Measurements from ENCODE around the gene MPZL2. TPM values are rescaled to one million over a fixed set of nuclear protein-coding genes. Genes with fewer than 3 reads are reported as not detected.

MPZL2 gene
- total and polyA plus RNA-seq, 2 of the 13 experiments (the other 11 are each of a cell fraction or from before 2014, with no cell fraction given) = 27.9 to 53.7 TPM

DNA sequence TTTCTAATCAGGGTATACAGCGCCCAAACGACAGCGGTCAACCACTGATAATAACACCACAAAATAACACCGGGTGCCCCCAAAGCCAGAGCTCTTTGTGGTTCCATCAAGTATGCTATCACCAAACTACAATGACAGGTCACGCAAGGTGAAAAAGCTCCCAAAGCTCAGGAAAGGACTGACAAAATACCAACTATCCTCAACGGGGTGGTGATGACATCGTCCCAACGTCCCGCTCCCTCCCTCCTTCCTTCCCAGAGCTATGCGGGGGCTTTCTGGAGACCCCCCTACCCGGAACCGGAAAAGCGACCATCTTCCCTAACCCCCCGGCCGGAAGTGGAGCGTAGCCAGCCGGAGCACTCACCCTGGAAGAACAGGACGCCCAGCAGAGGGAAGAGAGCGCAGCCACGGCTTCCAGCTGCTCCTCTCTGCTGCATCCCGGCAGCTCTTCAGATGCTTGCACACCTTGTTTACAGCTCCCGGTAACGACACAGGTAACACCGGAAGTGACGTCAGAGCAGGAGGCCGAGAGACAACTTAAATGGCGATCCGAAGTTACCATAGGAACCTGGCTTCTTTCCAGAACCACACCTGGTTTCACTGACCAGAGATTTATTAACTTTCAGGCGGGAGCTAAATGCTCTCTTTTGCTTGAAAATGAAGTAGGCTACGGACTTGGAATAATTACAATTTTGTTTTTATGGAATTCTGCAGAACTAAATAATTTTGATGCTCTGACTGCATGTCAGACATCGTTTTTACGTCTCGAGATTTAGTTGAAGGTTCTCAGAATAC, 12.0 kb downstream of the MPZL2 start, which contains the start of gene MPZL3 (continued):
- TF ChIP-seq ATAD3A (CRISPR knock-in tag; IDR thresholded peaks at IDR 0.05) (no peak), MAZ (IDR thresholded peaks at IDR 0.05; ENCODE audit: borderline replicate concordance, low read depth, low read length) (no peak), MAZ (CRISPR knock-in tag; IDR thresholded peaks at IDR 0.05; ENCODE audit: low read depth) (peak; percentile 73), HNRNPK (IDR thresholded peaks at IDR 0.05; ENCODE audit: low read depth, low read length, poor library complexity, severe bottlenecking) (no peak), EED (CRISPR knock-in tag; IDR thresholded peaks at IDR 0.05) (no peak; the same call in 1 of the 2 replicates), ZNF615 (CRISPR knock-in tag; IDR thresholded peaks at IDR 0.05; ENCODE audit: borderline replicate concordance) (0 out of 2 replicates have a peak, but pooled peaks have one; percentile 19), HNRNPL (IDR thresholded peaks at IDR 0.05; ENCODE audit: low read depth, low read length) (no peak), HOXA7 (CRISPR knock-in tag; IDR thresholded peaks at IDR 0.05) (no peak), MEF2D (CRISPR knock-in tag; IDR thresholded peaks at IDR 0.05) (peak; percentile 38; the same call in 1 of the 2 replicates), ATF1 (CRISPR knock-in tag; IDR thresholded peaks at IDR 0.05) (peak; percentile 95), RFX5 (IDR thresholded peaks at IDR 0.05; ENCODE audit: low read depth, low read length) (peak; percentile 70), KDM2A (CRISPR knock-in tag; IDR thresholded peaks at IDR 0.05; ENCODE audit: borderline replicate concordance, low read depth) (peak; percentile 86; the same call in 1 of the 2 replicates), RXRA (CRISPR knock-in tag; IDR thresholded peaks at IDR 0.05) (peak; percentile 48; the same call in 1 of the 2 replicates), NFKB2 (CRISPR knock-in tag; IDR thresholded peaks at IDR 0.05; ENCODE audit: borderline replicate concordance) (peak; percentile 73; the same call in 1 of the 2 replicates), ZFP36L2 (CRISPR knock-in tag; IDR thresholded peaks at IDR 0.05) (no peak), ZNF138 (CRISPR knock-in tag; IDR thresholded peaks at IDR 0.05; ENCODE audit: low read depth) (no peak), HDAC1 (CRISPR knock-in tag; IDR thresholded peaks at IDR 0.05) (peak; percentile 78), MEIS2 (CRISPR knock-in tag; IDR thresholded peaks at IDR 0.05) (0 out of 2 replicates have a peak, but pooled peaks have one; percentile 18), PAF1 (CRISPR knock-in tag; IDR thresholded peaks at IDR 0.05) (no peak), ARNT2 (CRISPR knock-in tag; IDR thresholded peaks at IDR 0.05; ENCODE audit: low read depth) (no peak), RBFOX2 (IDR thresholded peaks at IDR 0.05; ENCODE audit: low read depth, low read length) (peak; percentile 36; the same call in 1 of the 2 replicates), ZNF234 (CRISPR knock-in tag; conservative IDR thresholded peaks at IDR 0.05) (no peak)
- TF ChIP-seq, protein P1, sequence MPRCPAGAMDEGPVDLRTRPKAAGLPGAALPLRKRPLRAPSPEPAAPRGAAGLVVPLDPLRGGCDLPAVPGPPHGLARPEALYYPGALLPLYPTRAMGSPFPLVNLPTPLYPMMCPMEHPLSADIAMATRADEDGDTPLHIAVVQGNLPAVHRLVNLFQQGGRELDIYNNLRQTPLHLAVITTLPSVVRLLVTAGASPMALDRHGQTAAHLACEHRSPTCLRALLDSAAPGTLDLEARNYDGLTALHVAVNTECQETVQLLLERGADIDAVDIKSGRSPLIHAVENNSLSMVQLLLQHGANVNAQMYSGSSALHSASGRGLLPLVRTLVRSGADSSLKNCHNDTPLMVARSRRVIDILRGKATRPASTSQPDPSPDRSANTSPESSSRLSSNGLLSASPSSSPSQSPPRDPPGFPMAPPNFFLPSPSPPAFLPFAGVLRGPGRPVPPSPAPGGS (CRISPR knock-in tag; IDR thresholded peaks at IDR 0.05) = 0 out of 2 replicates have a peak, but pooled peaks have one; percentile 35
- TF ChIP-seq, protein P2, sequence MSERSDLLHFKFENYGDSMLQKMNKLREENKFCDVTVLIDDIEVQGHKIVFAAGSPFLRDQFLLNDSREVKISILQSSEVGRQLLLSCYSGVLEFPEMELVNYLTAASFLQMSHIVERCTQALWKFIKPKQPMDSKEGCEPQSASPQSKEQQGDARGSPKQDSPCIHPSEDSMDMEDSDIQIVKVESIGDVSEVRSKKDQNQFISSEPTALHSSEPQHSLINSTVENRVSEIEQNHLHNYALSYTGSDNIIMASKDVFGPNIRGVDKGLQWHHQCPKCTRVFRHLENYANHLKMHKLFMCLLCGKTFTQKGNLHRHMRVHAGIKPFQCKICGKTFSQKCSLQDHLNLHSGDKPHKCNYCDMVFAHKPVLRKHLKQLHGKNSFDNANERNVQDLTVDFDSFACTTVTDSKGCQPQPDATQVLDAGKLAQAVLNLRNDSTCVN (CRISPR knock-in tag; IDR thresholded peaks at IDR 0.05; ENCODE audit: borderline replicate concordance) = peak; percentile 40; the same call in 1 of the 2 replicates
- TF ChIP-seq, protein P3, sequence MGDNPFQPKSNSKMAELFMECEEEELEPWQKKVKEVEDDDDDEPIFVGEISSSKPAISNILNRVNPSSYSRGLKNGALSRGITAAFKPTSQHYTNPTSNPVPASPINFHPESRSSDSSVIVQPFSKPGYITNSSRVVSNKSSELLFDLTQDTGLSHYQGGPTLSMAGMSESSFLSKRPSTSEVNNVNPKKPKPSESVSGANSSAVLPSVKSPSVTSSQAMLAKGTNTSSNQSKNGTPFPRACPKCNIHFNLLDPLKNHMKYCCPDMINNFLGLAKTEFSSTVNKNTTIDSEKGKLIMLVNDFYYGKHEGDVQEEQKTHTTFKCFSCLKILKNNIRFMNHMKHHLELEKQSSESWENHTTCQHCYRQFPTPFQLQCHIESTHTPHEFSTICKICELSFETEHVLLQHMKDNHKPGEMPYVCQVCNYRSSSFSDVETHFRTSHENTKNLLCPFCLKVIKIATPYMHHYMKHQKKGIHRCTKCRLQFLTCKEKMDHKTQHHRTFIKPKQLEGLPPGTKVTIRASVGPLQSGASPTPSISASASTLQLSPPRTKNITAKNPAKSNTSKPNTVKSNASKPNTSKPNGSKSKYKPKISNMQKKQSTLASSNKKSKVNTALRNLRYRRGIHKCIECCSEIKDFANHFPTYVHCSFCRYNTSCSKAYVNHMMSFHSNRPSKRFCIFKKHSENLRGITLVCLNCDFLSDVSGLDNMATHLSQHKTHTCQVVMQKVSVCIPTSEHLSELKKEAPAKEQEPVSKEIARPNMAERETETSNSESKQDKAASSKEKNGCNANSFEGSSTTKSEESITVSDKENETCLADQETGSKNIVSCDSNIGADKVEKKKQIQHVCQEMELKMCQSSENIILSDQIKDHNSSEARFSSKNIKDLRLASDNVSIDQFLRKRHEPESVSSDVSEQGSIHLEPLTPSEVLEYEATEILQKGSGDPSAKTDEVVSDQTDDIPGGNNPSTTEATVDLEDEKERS (CRISPR knock-in tag; IDR thresholded peaks at IDR 0.05) = 0 out of 2 replicates have a peak, but pooled peaks have one; percentile 24
